Fibroblast of lung (primary cell): ENCODE results near the gene CEP131. TPM values are rescaled to one million over a fixed set of nuclear protein-coding genes. Genes with fewer than 3 reads are reported as not detected.

ENCODE experiments used
- DNase-seq, 2 donors: peaks; one replicate each; pipeline versions ENCODE4 v3.0.0 to v3.0.0-alpha.2; 2010; ENCODE audit warnings: low read depth in 2 of 2
- H2AFZ ChIP-seq: 2 replicates; pipeline ENCODE4 v1.5.1; 2012; ENCODE audit warnings: low read length, control low read depth, inconsistent platforms
- H3K27ac ChIP-seq: 2 replicates; pipeline ENCODE4 v1.5.1; 2011; ENCODE audit warnings: low read length, control low read depth; ENCODE audit not compliant: insufficient read depth
- H3K27me3 ChIP-seq: 2 replicates; pipeline ENCODE4 v1.5.1; 2011; ENCODE audit warnings: mild to moderate bottlenecking, low read length; ENCODE audit not compliant: control insufficient read depth, insufficient read depth
- H3K36me3 ChIP-seq: 2 replicates; pipeline ENCODE4 v1.5.1; 2011; ENCODE audit warnings: low read length; ENCODE audit not compliant: control insufficient read depth, insufficient read depth
- H3K4me1 ChIP-seq: 2 replicates; pipeline ENCODE4 v1.5.1; 2011; ENCODE audit warnings: low read length; ENCODE audit not compliant: control insufficient read depth, insufficient read depth; ENCODE audit errors: extremely low read depth
- H3K4me2 ChIP-seq: 2 replicates; pipeline ENCODE4 v1.5.1; 2011; ENCODE audit warnings: low read length, control low read depth; ENCODE audit not compliant: insufficient read depth; ENCODE audit errors: extremely low read depth
- H3K4me3 ChIP-seq, 4 experiments: fragments of 200-600 bp in 1 of 4; sonication (generic) in 1 of 4; replicated peaks in 1 of 4; 2 replicates each; pipeline ENCODE4 v1.5.1; 2011 to 2016; ENCODE audit warnings: low read length in 4 of 4, low read depth in 3 of 4, mild to moderate bottlenecking in 3 of 4, control low read depth in 2 of 4, inconsistent platforms in 1 of 4, mixed read lengths in 1 of 4; ENCODE audit not compliant: insufficient read depth in 1 of 4; ENCODE audit errors: control extremely low read depth in 1 of 4
- H3K79me2 ChIP-seq: 2 replicates; pipeline ENCODE4 v1.5.1; 2012; ENCODE audit warnings: mild to moderate bottlenecking, low read length, inconsistent platforms; ENCODE audit not compliant: control insufficient read depth, insufficient read depth
- H3K9ac ChIP-seq: 2 replicates; pipeline ENCODE4 v1.5.1; 2011; ENCODE audit warnings: mild to moderate bottlenecking, low read length, control low read depth; ENCODE audit not compliant: insufficient read depth
- H3K9me3 ChIP-seq: 2 replicates; pipeline ENCODE4 v1.5.1; 2012; ENCODE audit warnings: low read depth, low read length; ENCODE audit not compliant: control insufficient read depth, insufficient read depth
- H4K20me1 ChIP-seq: 2 replicates; pipeline ENCODE4 v1.5.1; 2011; ENCODE audit warnings: low read length; ENCODE audit not compliant: control insufficient read depth, insufficient read depth; ENCODE audit errors: extremely low read depth
- EZH2 ChIP-seq: IDR thresholded peaks from 2 replicates; pipeline ENCODE4 v1.5.1; 2012; ENCODE audit warnings: low read length, control low read depth, mild to moderate bottlenecking; ENCODE audit errors: missing control alignments
- polyA plus RNA-seq, 2 donors: library from polyadenylated mRNA; depleted of rRNA in 1 of 2; stranded (reverse) in 1 of 2; unstranded in 1 of 2; fragments of >200 nt; gene quantifications; 2 replicates each; pipeline ENCODE4 v1.2.1, GENCODE V29; 2011 to 2012; ENCODE audit warnings: missing spikeins in 1 of 2
- total RNA-seq: library from RNA; depleted of rRNA; stranded (reverse); fragments of >200 nt; gene quantifications from 2 replicates; pipeline ENCODE4 v1.2.1, GENCODE V29; 2014
- TF ChIP-seq, protein P1 (sequence below), 2 donors: IDR thresholded peaks in 1 of 2; conservative IDR thresholded peaks in 1 of 2; 1 replicate in 1 of 2; 2 replicates in 1 of 2; pipeline ENCODE4 v1.5.1; 2011 to 2012; ENCODE audit warnings: low read length in 2 of 2, control low read depth in 1 of 2, inconsistent platforms in 1 of 2, low read depth in 1 of 2, mild to moderate bottlenecking in 1 of 2

CEP131 gene
- total and polyA plus RNA-seq, 2 donors (not counting 1 experiment from before 2014, with no cell fraction given): 2.0 to 7.4 TPM

GRCh38 chr17:81176666-81177065 lies 46.1 kb downstream of the CEP131 start:
- H3K27ac ChIP-seq: no peak overlapping the region
- no peak overlapping the region for H3K9ac ChIP-seq
- no peak for TF ChIP-seq EZH2
- TF ChIP-seq, protein P1, sequence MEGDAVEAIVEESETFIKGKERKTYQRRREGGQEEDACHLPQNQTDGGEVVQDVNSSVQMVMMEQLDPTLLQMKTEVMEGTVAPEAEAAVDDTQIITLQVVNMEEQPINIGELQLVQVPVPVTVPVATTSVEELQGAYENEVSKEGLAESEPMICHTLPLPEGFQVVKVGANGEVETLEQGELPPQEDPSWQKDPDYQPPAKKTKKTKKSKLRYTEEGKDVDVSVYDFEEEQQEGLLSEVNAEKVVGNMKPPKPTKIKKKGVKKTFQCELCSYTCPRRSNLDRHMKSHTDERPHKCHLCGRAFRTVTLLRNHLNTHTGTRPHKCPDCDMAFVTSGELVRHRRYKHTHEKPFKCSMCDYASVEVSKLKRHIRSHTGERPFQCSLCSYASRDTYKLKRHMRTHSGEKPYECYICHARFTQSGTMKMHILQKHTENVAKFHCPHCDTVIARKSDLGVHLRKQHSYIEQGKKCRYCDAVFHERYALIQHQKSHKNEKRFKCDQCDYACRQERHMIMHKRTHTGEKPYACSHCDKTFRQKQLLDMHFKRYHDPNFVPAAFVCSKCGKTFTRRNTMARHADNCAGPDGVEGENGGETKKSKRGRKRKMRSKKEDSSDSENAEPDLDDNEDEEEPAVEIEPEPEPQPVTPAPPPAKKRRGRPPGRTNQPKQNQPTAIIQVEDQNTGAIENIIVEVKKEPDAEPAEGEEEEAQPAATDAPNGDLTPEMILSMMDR (conservative IDR thresholded peaks at IDR 0.05 in 1 of 2, IDR thresholded peaks at IDR 0.05 in 1 of 2; ENCODE audit: low read depth in 1 of 2, low read length in 2 of 2): peak in 1 of 2 donors; percentile 14
- no peaks in the 10 kb centered on the region for H3K4me1 ChIP-seq
- peak in 1 of 2 donors; percentile 14 for DNase-seq
- H2AFZ ChIP-seq: no peak overlapping the region
- no peaks in the 10 kb centered on the region for H4K20me1 ChIP-seq
- H3K4me2 ChIP-seq: no peak overlapping the region
- no peak overlapping the region for H3K4me3 ChIP-seq
- H3K79me2 ChIP-seq: no peaks in the 10 kb centered on the region
- no peaks in the 10 kb centered on the region for H3K36me3 ChIP-seq
- no peaks in the 10 kb centered on the region for H3K27me3 ChIP-seq
- no peaks in the 10 kb centered on the region for H3K9me3 ChIP-seq

DNA sequence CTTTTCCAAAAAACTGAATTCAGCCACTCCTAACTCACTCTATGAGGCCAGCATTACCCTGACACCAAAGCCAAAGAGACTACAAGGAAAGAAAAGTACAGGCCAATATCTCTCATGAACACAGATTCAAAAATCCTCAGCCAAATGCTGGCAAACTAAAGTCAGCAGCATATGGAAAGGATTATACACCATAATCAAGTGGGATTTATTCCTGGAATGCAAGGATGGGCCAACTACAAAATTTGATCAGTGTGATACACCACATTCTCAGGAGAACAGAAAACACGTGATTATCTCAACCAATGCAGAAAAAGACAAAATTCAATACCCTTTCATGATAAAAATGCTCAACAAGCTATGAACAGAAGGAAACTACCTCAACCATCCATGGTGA lies 49.0 kb downstream of the CEP131 start:
- DNase-seq: no peak
- Histone ChIP-seq H3K4me3 (no peak overlapping the region), H3K4me1 (no peaks in the 10 kb centered on the region), H3K4me2 (no peak overlapping the region), H3K9ac (no peak overlapping the region), H3K9me3 (no peaks in the 10 kb centered on the region), H3K27ac (no peak overlapping the region), H3K27me3 (no peaks in the 10 kb centered on the region), H2AFZ (no peak overlapping the region), H3K36me3 (no peaks in the 10 kb centered on the region), H4K20me1 (no peaks in the 10 kb centered on the region), H3K79me2 (no peaks in the 10 kb centered on the region)
- TF ChIP-seq, protein P1 (conservative IDR thresholded peaks at IDR 0.05 in 1 of 2, IDR thresholded peaks at IDR 0.05 in 1 of 2; ENCODE audit: low read depth in 1 of 2, low read length in 2 of 2): no peak
- no peak for TF ChIP-seq EZH2

- H3K4me3 ChIP-seq: no peak overlapping the region
- H3K36me3 ChIP-seq: no peaks in the 10 kb centered on the region
- H3K4me2 ChIP-seq: no peak overlapping the region
- no peak overlapping the region for H3K9ac ChIP-seq
- H3K27ac ChIP-seq: no peak overlapping the region
- no peak overlapping the region for H2AFZ ChIP-seq
- H3K4me1 ChIP-seq: no peaks in the 10 kb centered on the region
- H3K27me3 ChIP-seq: no peaks in the 10 kb centered on the region
- H3K79me2 ChIP-seq: no peaks in the 10 kb centered on the region
- TF ChIP-seq, protein P1 (conservative IDR thresholded peaks at IDR 0.05 in 1 of 2, IDR thresholded peaks at IDR 0.05 in 1 of 2; ENCODE audit: low read depth in 1 of 2, low read length in 2 of 2): no peak
- TF ChIP-seq EZH2: no peak
- no peaks in the 10 kb centered on the region for H4K20me1 ChIP-seq
- DNase-seq: no peak
- no peaks in the 10 kb centered on the region for H3K9me3 ChIP-seq
These were observed 49.6 kb downstream of the CEP131 start for GRCh38 chr17:81173052-81173761.
